ENCODE results near the gene YARS1.

YARS1 gene

DNA sequence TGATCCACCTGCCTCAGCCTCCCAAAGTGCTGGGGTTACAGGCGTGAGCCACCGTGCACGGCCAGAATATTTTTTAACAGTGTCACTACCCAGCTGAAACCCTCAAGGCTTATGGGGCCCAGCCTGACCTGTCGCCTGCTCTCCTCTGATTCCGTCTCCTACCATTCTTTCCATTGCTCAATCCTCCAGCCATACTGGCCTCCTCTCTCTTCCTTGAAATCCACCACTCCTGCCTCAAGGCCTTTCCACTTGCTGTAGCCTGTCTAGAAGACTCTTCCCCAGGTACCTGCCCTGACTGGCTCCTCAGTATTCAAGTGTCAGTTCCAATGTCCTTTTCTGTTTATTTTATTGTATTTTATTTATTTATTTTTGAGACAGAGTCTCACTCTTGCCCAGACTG, 53.9 kb downstream of the YARS1 start:
- Histone ChIP-seq H3K27me3 (peaks cover 9% of the 10 kb centered on the region), H3K36me3 (no peaks in the 10 kb centered on the region), H3K9me3 (no peaks in the 10 kb centered on the region), H3K4me3 (ENCODE audit: low read depth in 1 of 2, low read length in 1 of 2) (no peak overlapping the region), H3K4me1 (ENCODE audit: control insufficient read depth in 1 of 2, insufficient read depth in 1 of 2, low read depth in 1 of 2, low read length in 1 of 2) (no peaks in the 10 kb centered on the region), H3K27ac (no peak overlapping the region)
- TF ChIP-seq, protein P1, sequence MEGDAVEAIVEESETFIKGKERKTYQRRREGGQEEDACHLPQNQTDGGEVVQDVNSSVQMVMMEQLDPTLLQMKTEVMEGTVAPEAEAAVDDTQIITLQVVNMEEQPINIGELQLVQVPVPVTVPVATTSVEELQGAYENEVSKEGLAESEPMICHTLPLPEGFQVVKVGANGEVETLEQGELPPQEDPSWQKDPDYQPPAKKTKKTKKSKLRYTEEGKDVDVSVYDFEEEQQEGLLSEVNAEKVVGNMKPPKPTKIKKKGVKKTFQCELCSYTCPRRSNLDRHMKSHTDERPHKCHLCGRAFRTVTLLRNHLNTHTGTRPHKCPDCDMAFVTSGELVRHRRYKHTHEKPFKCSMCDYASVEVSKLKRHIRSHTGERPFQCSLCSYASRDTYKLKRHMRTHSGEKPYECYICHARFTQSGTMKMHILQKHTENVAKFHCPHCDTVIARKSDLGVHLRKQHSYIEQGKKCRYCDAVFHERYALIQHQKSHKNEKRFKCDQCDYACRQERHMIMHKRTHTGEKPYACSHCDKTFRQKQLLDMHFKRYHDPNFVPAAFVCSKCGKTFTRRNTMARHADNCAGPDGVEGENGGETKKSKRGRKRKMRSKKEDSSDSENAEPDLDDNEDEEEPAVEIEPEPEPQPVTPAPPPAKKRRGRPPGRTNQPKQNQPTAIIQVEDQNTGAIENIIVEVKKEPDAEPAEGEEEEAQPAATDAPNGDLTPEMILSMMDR (IDR thresholded peaks at IDR 0.05), result no peak

DNA sequence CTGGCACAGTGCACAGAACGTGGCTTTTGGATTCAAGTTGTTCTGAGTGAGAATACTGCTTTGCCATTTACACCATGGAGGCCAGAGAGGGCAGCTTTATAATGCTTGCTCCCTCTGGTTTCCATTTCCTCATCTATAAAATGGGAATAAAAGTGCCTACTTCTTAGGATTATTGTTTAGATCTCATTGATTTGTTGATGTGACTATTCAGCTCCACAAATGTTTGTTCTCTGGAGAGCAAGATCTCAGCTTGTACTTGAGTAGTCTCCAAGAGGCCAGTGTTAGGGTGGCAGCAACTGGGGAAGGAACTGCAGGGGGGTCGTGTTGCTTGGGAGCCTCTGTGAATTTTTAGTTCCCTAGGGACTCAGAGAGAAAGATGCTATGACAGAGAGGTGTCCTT, 55.2 kb downstream of the YARS1 start:
- peaks cover 20% of the 10 kb centered on the region for H3K27me3 ChIP-seq
- H3K27ac ChIP-seq, result no peak overlapping the region
- H3K4me1 ChIP-seq (ENCODE audit: control insufficient read depth in 1 of 2, insufficient read depth in 1 of 2, low read depth in 1 of 2, low read length in 1 of 2), result no peaks in the 10 kb centered on the region
- TF ChIP-seq, protein P1 (IDR thresholded peaks at IDR 0.05), result no peak
- no peaks in the 10 kb centered on the region for H3K9me3 ChIP-seq
- H3K4me3 ChIP-seq (ENCODE audit: low read depth in 1 of 2, low read length in 1 of 2), result no peak overlapping the region
- no peaks in the 10 kb centered on the region for H3K36me3 ChIP-seq

DNA sequence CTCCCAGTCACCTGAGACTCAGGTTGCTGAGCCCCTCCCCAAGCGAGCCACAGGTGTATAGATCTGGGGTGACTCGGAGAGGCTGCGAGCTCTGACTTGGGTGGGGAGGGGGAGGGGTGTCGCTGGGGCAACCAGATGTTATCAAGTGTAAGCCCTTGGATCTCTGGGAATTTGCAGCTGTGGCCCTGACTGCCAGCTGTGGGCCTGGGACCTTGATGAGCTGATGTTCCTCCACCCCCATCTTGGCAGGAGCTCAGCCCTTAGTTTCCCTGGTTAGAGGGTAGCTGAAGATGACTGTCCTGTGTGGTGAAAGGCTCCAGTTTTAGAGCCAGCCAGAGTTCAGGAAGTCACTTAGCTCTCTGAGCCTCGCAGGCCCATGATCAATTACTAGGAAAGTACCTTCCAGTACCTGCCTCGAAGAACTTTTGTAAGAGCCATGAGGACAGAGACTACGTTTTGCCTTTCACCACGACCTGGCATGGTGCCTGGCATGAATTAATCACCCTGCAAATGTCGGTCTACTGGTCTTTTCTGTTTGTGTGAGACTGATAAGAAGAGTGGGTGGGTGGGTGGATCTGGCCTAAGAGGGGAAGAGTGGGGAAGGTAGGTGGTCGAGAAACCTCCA, 55.8 kb downstream of the YARS1 start:
- Histone ChIP-seq H3K4me3 (ENCODE audit: low read depth in 1 of 2, low read length in 1 of 2) (no peak overlapping the region), H3K36me3 (no peaks in the 10 kb centered on the region), H3K4me1 (ENCODE audit: control insufficient read depth in 1 of 2, insufficient read depth in 1 of 2, low read depth in 1 of 2, low read length in 1 of 2) (no peaks in the 10 kb centered on the region), H3K9me3 (no peaks in the 10 kb centered on the region), H3K27ac (no peak overlapping the region), H3K27me3 (peaks cover 26% of the 10 kb centered on the region)
- TF ChIP-seq, protein P1 (IDR thresholded peaks at IDR 0.05), result no peak

DNA sequence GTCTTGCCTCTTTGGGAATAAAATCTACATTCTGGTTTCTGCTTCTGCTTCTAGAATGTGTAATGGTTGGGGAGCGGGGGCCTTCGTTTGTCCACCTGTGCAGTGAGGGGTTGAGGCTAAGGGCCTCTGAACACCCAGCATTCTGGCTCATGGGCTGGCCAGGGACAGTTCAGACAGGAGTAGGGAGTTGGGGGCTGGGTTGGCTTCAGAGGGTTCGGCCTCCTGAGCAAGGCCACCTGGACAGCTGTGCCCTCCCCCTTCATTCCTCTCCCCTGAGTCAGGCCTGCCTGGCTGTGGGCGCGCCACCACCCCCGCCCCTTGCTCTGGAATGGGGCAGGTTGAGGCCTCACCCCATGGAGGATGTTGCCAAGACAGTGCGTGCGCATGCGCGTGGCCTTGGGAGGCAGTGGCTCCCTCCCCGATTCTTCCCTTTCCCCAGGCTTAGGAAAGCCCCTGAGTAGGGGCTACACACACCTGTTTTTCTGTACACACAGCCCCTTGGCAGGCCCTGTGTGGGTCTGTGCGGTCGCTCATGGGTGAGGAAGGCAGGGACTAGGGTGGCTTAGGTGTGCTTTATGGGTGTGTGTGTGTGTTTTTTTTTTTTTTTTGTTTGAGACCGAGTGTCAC, 57.0 kb downstream of the YARS1 start:
- H3K4me1 ChIP-seq (ENCODE audit: control insufficient read depth in 1 of 2, insufficient read depth in 1 of 2, low read depth in 1 of 2, low read length in 1 of 2), result no peaks in the 10 kb centered on the region
- TF ChIP-seq, protein P1 (IDR thresholded peaks at IDR 0.05), result no peak
- no peaks in the 10 kb centered on the region for H3K9me3 ChIP-seq
- H3K4me3 ChIP-seq (ENCODE audit: low read depth in 1 of 2, low read length in 1 of 2), result no peak overlapping the region
- H3K27ac ChIP-seq, result no peak overlapping the region
- no peaks in the 10 kb centered on the region for H3K36me3 ChIP-seq
- peaks cover 38% of the 10 kb centered on the region for H3K27me3 ChIP-seq

DNA sequence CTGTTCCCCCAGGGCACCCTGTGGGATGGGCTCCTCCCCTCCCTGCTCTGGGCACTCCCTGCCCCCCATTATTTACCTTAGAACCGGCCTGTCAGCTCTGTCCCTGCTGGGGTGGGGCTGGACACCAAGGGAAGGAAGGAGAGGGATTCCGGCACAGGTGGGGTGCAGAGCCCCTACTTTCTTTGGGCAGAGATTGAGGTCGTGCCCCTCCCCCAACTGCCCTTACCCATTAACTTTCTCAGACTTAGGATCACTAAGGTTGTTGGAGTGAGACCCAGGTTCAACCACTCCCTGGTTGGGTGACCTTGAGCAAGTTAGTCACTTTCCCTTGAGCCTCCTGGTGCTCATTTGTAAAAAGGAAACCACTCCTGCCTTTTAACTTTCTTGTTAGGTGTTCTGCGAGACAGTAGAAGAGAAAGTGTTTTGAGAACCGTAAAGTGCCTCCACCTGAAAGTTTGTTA, 57.6 kb downstream of the YARS1 start:
- no peaks in the 10 kb centered on the region for H3K36me3 ChIP-seq
- H3K4me1 ChIP-seq (ENCODE audit: control insufficient read depth in 1 of 2, insufficient read depth in 1 of 2, low read depth in 1 of 2, low read length in 1 of 2), result no peaks in the 10 kb centered on the region
- H3K4me3 ChIP-seq (ENCODE audit: low read depth in 1 of 2, low read length in 1 of 2), result no peak overlapping the region

More for the DNA sequence above, 57.6 kb downstream of the YARS1 start:
- Histone ChIP-seq H3K27ac (no peak overlapping the region), H3K9me3 (no peaks in the 10 kb centered on the region), H3K27me3 (peaks cover 44% of the 10 kb centered on the region)
- TF ChIP-seq, protein P1 (IDR thresholded peaks at IDR 0.05), result no peak
